Heart left ventricle (tissue), 16 donors: ENCODE measurements around the gene CRIM1. TPM values are rescaled to one million over a fixed set of nuclear protein-coding genes. Genes with fewer than 3 reads are reported as not detected.

Experiments
- ATAC-seq, 4 donors: fragments of 200-7000 bp; cut with Tn5 transposase; one replicate each; pipeline ENCODE4 v1.9.1; 2020 to 2022; ENCODE audit warnings: moderate library complexity in 4 of 4, mild to moderate bottlenecking in 3 of 4, moderate number of reproducible peaks in 1 of 4
- DNase-seq, 5 donors: peaks; one replicate each; pipeline ENCODE4 v3.0.0-alpha.2; 2020
- H3K27ac ChIP-seq, 12 donors: fragments of 200-600 bp; sonication (generic) in 4 of 12; one replicate each; pipeline versions ENCODE4 v1.5.0 to v1.8.0; 2016 to 2022; ENCODE audit warnings: mild to moderate bottlenecking in 2 of 12
- H3K27me3 ChIP-seq, 9 donors: fragments of 200-600 bp; sonication (generic) in 2 of 9; one replicate each; pipeline versions ENCODE4 v1.5.1 to v1.8.0; 2016 to 2022; ENCODE audit warnings: mild to moderate bottlenecking in 3 of 9
- H3K36me3 ChIP-seq, 9 donors: fragments of 200-600 bp; sonication (generic) in 2 of 9; one replicate each; pipeline versions ENCODE4 v1.5.0 to v1.8.0; 2018 to 2022; ENCODE audit warnings: mild to moderate bottlenecking in 2 of 9
- H3K4me1 ChIP-seq, 12 donors: fragments of 200-600 bp; sonication (generic) in 4 of 12; one replicate each; pipeline versions ENCODE4 v1.5.0 to v1.8.0; 2016 to 2022; ENCODE audit warnings: mild to moderate bottlenecking in 3 of 12
- H3K4me3 ChIP-seq, 12 donors: fragments of 200-600 bp; sonication (generic) in 4 of 12; one replicate each; pipeline versions ENCODE4 v1.5.0 to v1.8.0; 2017 to 2022; ENCODE audit warnings: mild to moderate bottlenecking in 9 of 12, moderate library complexity in 4 of 12
- H3K9me3 ChIP-seq, 12 donors: fragments of 200-600 bp; sonication (generic) in 4 of 12; one replicate each; pipeline versions ENCODE4 v1.5.0 to v1.8.0; 2016 to 2022; ENCODE audit warnings: mild to moderate bottlenecking in 1 of 12
- POLR2A ChIP-seq, 2 donors: fragments of 450-650 bp; IDR thresholded peaks; one replicate each; pipeline ENCODE4 v1.6.1; 2017; ENCODE audit warnings: antibody characterized with exemption in 2 of 2, mild to moderate bottlenecking in 2 of 2, moderate library complexity in 2 of 2
- WGBS, 4 donors: extraction: QIAGEN DNeasy Blood & Tissue Kit in 2 of 4; methylation state at CpG; one replicate each; pipeline versions ENCODE4 v1.1.5 to v1.1.7; 2013 to 2018; 5-methylcytosine and 5-hydroxymethylcytosine counted together
- intact Hi-C, 10 donors: fragments of 100-400 bp; cut with DNase I; formaldehyde crosslinking; loops; one replicate each; pipeline versions ENCODE4 v1.11.1 to v1.14.2; 2022
- polyA plus RNA-seq, 2 donors: library from polyadenylated mRNA; stranded (reverse); fragments of 200-250 nt; gene quantifications; one replicate each; pipeline ENCODE4 v1.2.3, GENCODE V29; 2013
- total RNA-seq, 9 donors: library from RNA; depleted of rRNA in 2 of 9; stranded (reverse); fragments of >200 nt in 2 of 9; fragmentation: NEBNext Ultra II Directional in 3 of 9; extraction: Animal tissue kit (Norgen Biotek cat#: 25700) in 3 of 9; gene quantifications; one replicate each; pipeline versions ENCODE4 v1.1.0 to v1.2.4, GENCODE V29; 2016 to 2023
- TF ChIP-seq, protein P1 (sequence below), 12 donors: fragments of 200-600 bp; sonication (generic) in 4 of 12; IDR thresholded peaks; one replicate each; pipeline versions ENCODE4 v1.5.0 to v1.8.0; 2018 to 2022; ENCODE audit warnings: antibody characterized with exemption in 12 of 12, mild to moderate bottlenecking in 5 of 12
- donor health status: ischemic (EF 13 %, LVEDD 7.1; RV severe dilation, severe dysfunction).
- donor health status: healthy with polysubstance abuse.
- donor health status: DM: no; HTN: yes; CAD: no.
- donor health status: DM: no; HTN: no; CAD: no.
- donor health status: ischemic (EF 25% LVEDD 6.9; RV normal size, moderate dysfunction).
- donor health status: ischemic (EF 25% LVEDD 5.7; RV mildly dilated, moderate dysfunction).
- donor health status: healthy.
- donor health status: DM: yes; HTN: yes; CAD: no.
- donor health status: ischemic (EF 35%, LVEDD 5.7; RV mildly dilated, moderate dysfunction).
- donor health status: nonischemic (EF 11% LVEDD 7.7; RV severe dilation, severe dysfunction).
- donor health status: DM: yes; HTN: yes; CAD: no.
- donor health status: PGD.
- donor health status: ischemic (EF 29% LVEDD 5.4; RV normal size, mild dysfunction).
- donor health status: nonischemic (EF 23%, LVEDD 6.1; RV moderate dilation, normal function).

Gene CRIM1
- total and polyA plus RNA-seq, 11 donors, result 14.7 to 120 (median 81.8) TPM

DNA sequence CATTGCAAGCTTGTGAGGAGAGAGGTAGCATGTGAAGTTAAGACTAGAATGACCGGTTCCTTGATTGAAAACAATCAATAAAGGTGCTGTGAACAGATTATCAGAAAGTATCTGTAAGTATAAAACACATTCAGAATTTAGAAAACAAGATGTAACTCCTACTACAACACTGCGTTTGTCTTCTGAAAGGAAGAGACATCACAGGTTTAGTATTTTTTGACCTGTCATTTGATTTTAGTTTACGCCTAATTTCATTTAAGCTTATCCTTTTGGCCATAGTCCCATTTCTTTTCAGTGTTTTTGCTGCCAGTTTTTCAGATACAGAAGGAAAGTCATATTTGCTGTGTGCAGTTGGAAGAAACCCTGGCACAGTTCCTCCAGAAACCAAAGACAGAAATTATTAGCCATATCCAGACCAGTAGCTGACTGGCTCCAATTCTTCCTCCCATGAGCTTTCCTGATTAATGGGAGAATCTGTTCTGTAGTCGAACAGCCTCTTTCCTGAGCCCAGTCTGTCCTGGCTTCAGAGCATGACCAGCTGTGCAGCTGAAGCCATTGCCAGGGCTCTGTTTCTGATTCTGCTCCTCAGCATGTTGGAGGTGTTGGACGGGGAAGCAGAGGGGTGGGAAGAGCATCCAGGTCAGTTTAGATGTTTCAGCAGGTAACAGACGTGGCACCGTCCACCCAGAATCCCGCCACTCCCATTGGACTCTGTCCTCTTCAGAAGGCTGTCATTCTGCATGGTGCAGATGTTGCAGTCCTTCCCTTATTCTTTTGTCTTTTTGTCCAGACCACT, 61.0 kb downstream of the CRIM1 start:
- DNase-seq (peak in 3 of 5 donors; percentile 34 to 59 (median 45)), ATAC-seq (peak in 3 of 4 donors; percentile 37 to 46 (median 38))
- Histone ChIP-seq H3K4me3 (no peak overlapping the region), H3K36me3 (no peaks in the 10 kb centered on the region), H3K27me3 (no peaks in the 10 kb centered on the region), H3K27ac (peak overlapping the region in 6 of 12 donors; percentile 12 to 57 (median 28)), H3K4me1 (peaks cover 7 to 95% (median 63%) of the 10 kb centered on the region in 12 donors), H3K9me3 (no peaks in the 10 kb centered on the region)
- intact Hi-C loops, result loop anchor here in 3 of 10 donors (5.0 to 10.0 kb wide), 3 partner anchors 36 to 178 kb away; partner anchors contain the start of gene FEZ2 (in 1 of the 3)
- WGBS, 4 donors, result 65 to 78% (median 74%) methylated on average over 8 of the region's 8 CpGs
- TF ChIP-seq, protein P1, sequence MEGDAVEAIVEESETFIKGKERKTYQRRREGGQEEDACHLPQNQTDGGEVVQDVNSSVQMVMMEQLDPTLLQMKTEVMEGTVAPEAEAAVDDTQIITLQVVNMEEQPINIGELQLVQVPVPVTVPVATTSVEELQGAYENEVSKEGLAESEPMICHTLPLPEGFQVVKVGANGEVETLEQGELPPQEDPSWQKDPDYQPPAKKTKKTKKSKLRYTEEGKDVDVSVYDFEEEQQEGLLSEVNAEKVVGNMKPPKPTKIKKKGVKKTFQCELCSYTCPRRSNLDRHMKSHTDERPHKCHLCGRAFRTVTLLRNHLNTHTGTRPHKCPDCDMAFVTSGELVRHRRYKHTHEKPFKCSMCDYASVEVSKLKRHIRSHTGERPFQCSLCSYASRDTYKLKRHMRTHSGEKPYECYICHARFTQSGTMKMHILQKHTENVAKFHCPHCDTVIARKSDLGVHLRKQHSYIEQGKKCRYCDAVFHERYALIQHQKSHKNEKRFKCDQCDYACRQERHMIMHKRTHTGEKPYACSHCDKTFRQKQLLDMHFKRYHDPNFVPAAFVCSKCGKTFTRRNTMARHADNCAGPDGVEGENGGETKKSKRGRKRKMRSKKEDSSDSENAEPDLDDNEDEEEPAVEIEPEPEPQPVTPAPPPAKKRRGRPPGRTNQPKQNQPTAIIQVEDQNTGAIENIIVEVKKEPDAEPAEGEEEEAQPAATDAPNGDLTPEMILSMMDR (IDR thresholded peaks at IDR 0.05), result no peak
- no peak for TF ChIP-seq POLR2A (IDR thresholded peaks at IDR 0.05)

DNA sequence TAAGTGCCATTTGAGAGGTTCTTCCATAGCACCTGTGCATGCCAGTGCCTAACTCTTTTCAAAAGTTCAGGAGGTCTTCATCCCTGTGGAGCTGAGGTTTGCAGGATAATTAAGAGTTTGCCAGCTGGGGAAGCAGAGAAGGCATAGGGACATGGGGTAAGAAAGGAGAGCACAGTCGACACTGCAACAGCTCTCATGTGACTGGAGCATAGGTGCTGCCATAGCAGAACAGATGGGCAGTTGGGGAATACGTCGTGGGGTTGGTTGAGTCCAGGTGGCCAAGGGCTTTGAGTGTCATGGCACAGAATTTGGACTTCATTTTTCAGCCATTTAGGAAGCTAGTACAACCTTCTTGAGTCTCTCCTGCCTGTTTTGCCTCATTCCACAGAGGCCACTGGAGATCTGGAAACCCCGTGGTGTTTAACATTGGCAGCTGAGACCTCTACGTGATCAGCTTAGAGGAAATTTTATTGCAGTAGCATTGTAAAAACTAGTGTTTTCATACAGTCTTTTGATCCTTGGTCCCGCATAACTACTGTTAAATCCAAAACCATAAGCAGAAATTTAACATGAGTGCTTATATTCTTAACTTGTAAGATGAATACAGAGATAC, 65.1 kb downstream of the CRIM1 start:
- TF ChIP-seq, protein P1 (IDR thresholded peaks at IDR 0.05), result no peak
- no peak for TF ChIP-seq POLR2A (IDR thresholded peaks at IDR 0.05)
- ATAC-seq, result no peak
- Histone ChIP-seq H3K36me3 (no peaks in the 10 kb centered on the region), H3K9me3 (no peaks in the 10 kb centered on the region), H3K27ac (no peak overlapping the region), H3K4me1 (peaks cover 0 to 90% (median 41%) of the 10 kb centered on the region in 12 donors), H3K27me3 (no peaks in the 10 kb centered on the region), H3K4me3 (no peak overlapping the region)
- 87 to 92% (median 89%) methylated on average over 6 of the region's 6 CpGs for whole genome bisulfite sequencing, 4 donors
- intact Hi-C loops, result no loop called here
- DNase-seq, result no peak

DNA sequence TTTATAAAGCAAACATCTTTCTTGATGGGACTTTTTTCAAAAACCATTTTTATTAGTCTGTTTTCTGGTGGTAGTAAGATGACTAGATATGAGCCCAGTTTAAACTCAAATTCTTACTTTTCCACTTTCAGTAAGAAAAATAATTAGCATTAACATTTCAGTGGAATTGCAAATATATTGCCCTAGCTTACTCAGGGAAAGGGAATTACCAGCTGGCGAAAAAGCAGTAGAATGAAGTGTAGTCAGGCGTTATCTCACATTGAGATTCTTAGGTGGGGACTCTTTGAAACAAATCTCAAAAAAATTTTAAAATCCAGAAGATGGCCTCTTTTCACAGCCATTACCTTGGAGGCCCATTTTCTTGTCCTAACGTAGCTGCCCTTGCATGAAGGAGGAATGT, 65.8 kb downstream of the CRIM1 start:
- H3K9me3 ChIP-seq, result no peaks in the 10 kb centered on the region
- WGBS, 4 donors, result 96 to 99% (median 97%) methylated on average over 3 of the region's 3 CpGs
- no peaks in the 10 kb centered on the region for H3K36me3 ChIP-seq
- ATAC-seq, result no peak
- no peak overlapping the region for H3K4me3 ChIP-seq
- no peak for DNase-seq
- H3K4me1 ChIP-seq, result peaks cover 0 to 83% (median 36%) of the 10 kb centered on the region in 12 donors
- no peaks in the 10 kb centered on the region for H3K27me3 ChIP-seq
- no peak for TF ChIP-seq POLR2A (IDR thresholded peaks at IDR 0.05)
- TF ChIP-seq, protein P1 (IDR thresholded peaks at IDR 0.05), result no peak
- intact Hi-C loops, result no loop called here
- no peak overlapping the region for H3K27ac ChIP-seq

DNA sequence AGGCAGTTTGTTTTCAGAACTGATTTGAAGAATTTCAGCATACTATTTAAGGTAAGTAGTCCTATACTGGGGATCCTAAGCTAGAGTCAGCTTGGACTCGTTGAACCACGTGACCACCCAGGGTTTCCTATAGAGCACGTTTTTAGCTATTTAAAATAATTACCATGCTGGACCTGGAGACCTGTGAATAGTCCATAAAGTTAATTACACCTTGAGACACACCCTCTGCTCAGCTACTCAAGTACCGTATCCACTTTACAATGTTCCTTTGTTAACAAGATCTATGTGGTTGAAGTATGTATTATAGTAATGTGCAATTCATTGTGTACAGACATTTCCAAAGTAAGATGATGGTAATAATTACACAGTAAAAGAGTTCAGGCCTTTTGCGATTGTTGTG, 67.6 kb downstream of the CRIM1 start:
- H3K36me3 ChIP-seq, result no peaks in the 10 kb centered on the region
- ATAC-seq (no peak), DNase-seq (no peak)
- peaks cover 0 to 69% (median 31%) of the 10 kb centered on the region in 12 donors for H3K4me1 ChIP-seq
- H3K4me3 ChIP-seq, result no peak overlapping the region
- intact Hi-C loops, result no loop called here
- no peak for TF ChIP-seq POLR2A (IDR thresholded peaks at IDR 0.05)
- H3K27me3 ChIP-seq, result no peaks in the 10 kb centered on the region
- H3K9me3 ChIP-seq, result no peaks in the 10 kb centered on the region
- WGBS, 4 donors, result 76 to 98% (median 83%) methylated on average over 5 of the region's 5 CpGs
- H3K27ac ChIP-seq, result peak overlapping the region in 3 of 12 donors; percentile 6 to 36 (median 27)
